Measurements from ENCODE around the gene SIAH3.
"Not testable (repeated sequence)": the region's sequence is repeated elsewhere in the genome, so short reads cannot be mapped to it uniquely, and the experiment has no call there.

SIAH3 gene

GRCh38 chr13:45872566-45872965 lies 21.0 kb upstream of the SIAH3 start:
- Histone ChIP-seq H3K9ac (no peak overlapping the region), H3K79me2 (ENCODE audit: insufficient read depth, low read depth) (no peaks in the 10 kb centered on the region), H3K4me3 (IDR thresholded peaks at IDR 0.05; ENCODE audit: insufficient read depth, low read depth, low read length) (no peak overlapping the region), H2AFZ (ENCODE audit: low read depth) (no peak overlapping the region), H3K27ac (no peak overlapping the region), H3K4me2 (no peak overlapping the region), H4K20me1 (ENCODE audit: insufficient read depth) (no peaks in the 10 kb centered on the region), H3K4me1 (ENCODE audit: low read depth, poor library complexity, severe bottlenecking) (no peaks in the 10 kb centered on the region), H3K27me3 (ENCODE audit: insufficient read depth, low read depth) (no peaks in the 10 kb centered on the region), H3K36me3 (ENCODE audit: insufficient read depth) (no peaks in the 10 kb centered on the region)
- no peak for TF ChIP-seq CTCF (conservative IDR thresholded peaks at IDR 0.05; ENCODE audit: low read depth, low read length)

- H3K4me2 ChIP-seq; H3K79me2 ChIP-seq (ENCODE audit: insufficient read depth, low read depth); H3K9ac ChIP-seq; H3K4me3 ChIP-seq (IDR thresholded peaks at IDR 0.05; ENCODE audit: insufficient read depth, low read depth, low read length); H4K20me1 ChIP-seq (ENCODE audit: insufficient read depth); H2AFZ ChIP-seq (ENCODE audit: low read depth); H3K27me3 ChIP-seq (ENCODE audit: insufficient read depth, low read depth); H3K36me3 ChIP-seq (ENCODE audit: insufficient read depth); H3K4me1 ChIP-seq (ENCODE audit: low read depth, poor library complexity, severe bottlenecking); H3K27ac ChIP-seq: not testable (repeated sequence)
Measured at GRCh38 chr13:45871201-45871600, 19.6 kb upstream of the SIAH3 start.

- Histone ChIP-seq H3K36me3 (ENCODE audit: insufficient read depth) (no peaks in the 10 kb centered on the region), H4K20me1 (ENCODE audit: insufficient read depth) (no peaks in the 10 kb centered on the region), H2AFZ (ENCODE audit: low read depth) (no peak overlapping the region), H3K4me2 (no peak overlapping the region), H3K27ac (no peak overlapping the region), H3K4me1 (ENCODE audit: low read depth, poor library complexity, severe bottlenecking) (no peaks in the 10 kb centered on the region), H3K27me3 (ENCODE audit: insufficient read depth, low read depth) (no peaks in the 10 kb centered on the region), H3K4me3 (IDR thresholded peaks at IDR 0.05; ENCODE audit: insufficient read depth, low read depth, low read length) (no peak overlapping the region), H3K79me2 (ENCODE audit: insufficient read depth, low read depth) (no peaks in the 10 kb centered on the region), H3K9ac (no peak overlapping the region)
- no peak for TF ChIP-seq CTCF (conservative IDR thresholded peaks at IDR 0.05; ENCODE audit: low read depth, low read length)
Measured at GRCh38 chr13:45870232-45870631, 18.7 kb upstream of the SIAH3 start.

- Histone ChIP-seq H2AFZ (ENCODE audit: low read depth) (no peak overlapping the region), H3K4me1 (ENCODE audit: low read depth, poor library complexity, severe bottlenecking) (no peaks in the 10 kb centered on the region), H3K27ac (no peak overlapping the region), H4K20me1 (ENCODE audit: insufficient read depth) (no peaks in the 10 kb centered on the region), H3K9ac (no peak overlapping the region), H3K4me3 (IDR thresholded peaks at IDR 0.05; ENCODE audit: insufficient read depth, low read depth, low read length) (no peak overlapping the region), H3K27me3 (ENCODE audit: insufficient read depth, low read depth) (no peaks in the 10 kb centered on the region), H3K36me3 (ENCODE audit: insufficient read depth) (no peaks in the 10 kb centered on the region), H3K4me2 (no peak overlapping the region), H3K79me2 (ENCODE audit: insufficient read depth, low read depth) (no peaks in the 10 kb centered on the region)
- TF ChIP-seq CTCF (conservative IDR thresholded peaks at IDR 0.05; ENCODE audit: low read depth, low read length) = no peak
Measured at GRCh38 chr13:45865414-45865813, 13.9 kb upstream of the SIAH3 start.

- Histone ChIP-seq H3K4me3 (IDR thresholded peaks at IDR 0.05; ENCODE audit: insufficient read depth, low read depth, low read length) (no peak overlapping the region), H3K4me1 (ENCODE audit: low read depth, poor library complexity, severe bottlenecking) (no peaks in the 10 kb centered on the region), H3K36me3 (ENCODE audit: insufficient read depth) (no peaks in the 10 kb centered on the region), H4K20me1 (ENCODE audit: insufficient read depth) (no peaks in the 10 kb centered on the region), H3K4me2 (no peak overlapping the region), H3K9ac (no peak overlapping the region), H2AFZ (ENCODE audit: low read depth) (no peak overlapping the region), H3K27ac (no peak overlapping the region), H3K79me2 (ENCODE audit: insufficient read depth, low read depth) (no peaks in the 10 kb centered on the region), H3K27me3 (ENCODE audit: insufficient read depth, low read depth) (no peaks in the 10 kb centered on the region)
- no peak for TF ChIP-seq CTCF (conservative IDR thresholded peaks at IDR 0.05; ENCODE audit: low read depth, low read length)
Measured at GRCh38 chr13:45863709-45864590, 12.4 kb upstream of the SIAH3 start.
